Thymus (tissue), 11 donors: ENCODE results near the gene CNBD2. TPM values are rescaled to one million over a fixed set of nuclear protein-coding genes. Genes with fewer than 3 reads are reported as not detected.
"Not testable (repeated sequence)": the region's sequence is repeated elsewhere in the genome, so short reads cannot be mapped to it uniquely, and the experiment has no call there.

Experiments
- DNase-seq, 9 donors: peaks; one replicate each; pipeline ENCODE4 v3.0.0-alpha.2; 2013; ENCODE audit warnings: low spot score in 9 of 9, low read depth in 6 of 9, missing footprints in 1 of 9
- H3K27ac ChIP-seq, 2 donors: one replicate each; pipeline ENCODE4 v1.5.1; 2013; ENCODE audit warnings: control low read depth in 1 of 2, low read depth in 1 of 2, low read length in 1 of 2, mild to moderate bottlenecking in 1 of 2, moderate library complexity in 1 of 2
- H3K27me3 ChIP-seq, 2 donors: one replicate each; pipeline ENCODE4 v1.5.1; 2013; ENCODE audit warnings: low read length in 1 of 2; ENCODE audit not compliant: control insufficient read depth in 2 of 2, insufficient read depth in 1 of 2
- H3K36me3 ChIP-seq, 2 donors: one replicate each; pipeline ENCODE4 v1.5.1; 2013; ENCODE audit warnings: low read length in 1 of 2, mild to moderate bottlenecking in 1 of 2, moderate library complexity in 1 of 2; ENCODE audit not compliant: control insufficient read depth in 2 of 2, insufficient read depth in 2 of 2
- H3K4me1 ChIP-seq, 2 donors: one replicate each; pipeline ENCODE4 v1.5.1; 2013; ENCODE audit warnings: low read length in 2 of 2; ENCODE audit not compliant: control insufficient read depth in 2 of 2, insufficient read depth in 2 of 2
- H3K4me3 ChIP-seq, 2 donors: one replicate each; pipeline ENCODE4 v1.5.1; 2013; ENCODE audit warnings: low read length in 2 of 2, control low read depth in 1 of 2, mild to moderate bottlenecking in 1 of 2
- H3K9me3 ChIP-seq, 2 donors: one replicate each; pipeline ENCODE4 v1.5.1; 2013; ENCODE audit warnings: low read length in 1 of 2, mild to moderate bottlenecking in 1 of 2; ENCODE audit not compliant: control insufficient read depth in 2 of 2, insufficient read depth in 1 of 2
- WGBS: extraction: QIAGEN DNeasy Blood & Tissue Kit; methylation state at CpG from one replicate; pipeline ENCODE4 v1.1.7; 2013; 5-methylcytosine and 5-hydroxymethylcytosine counted together
- polyA plus RNA-seq: library from polyadenylated mRNA; stranded (reverse); fragments of 200-250 nt; gene quantifications from one replicate; pipeline ENCODE4 v1.2.3, GENCODE V29; 2013
- total RNA-seq: library from RNA; stranded (reverse); fragments of 120-200 nt; gene quantifications from one replicate; pipeline ENCODE4 v1.2.4, GENCODE V29; 2013
- donor health status: healthy.

The CNBD2 gene
- total and polyA plus RNA-seq, 2 donors: 8.3 to 28.6 TPM

- H3K36me3 ChIP-seq: peaks cover 0 to 6% of the 10 kb centered on the region in 2 donors
- 97% methylated on average over 10 of the region's 10 CpGs for WGBS
- DNase-seq: no peak
- no peaks in the 10 kb centered on the region for H3K4me1 ChIP-seq
- no peak overlapping the region for H3K27ac ChIP-seq
- no peaks in the 10 kb centered on the region for H3K9me3 ChIP-seq
- H3K4me3 ChIP-seq: no peak overlapping the region
- H3K27me3 ChIP-seq: no peaks in the 10 kb centered on the region
Observed at GRCh38 chr20:36043892-36044515, 75.6 kb downstream of the CNBD2 start.

GRCh38 chr20:36045373-36045714, 77.0 kb downstream of the CNBD2 start:
- Histone ChIP-seq H3K36me3 (peaks cover 0 to 6% of the 10 kb centered on the region in 2 donors), H3K4me3 (no peak overlapping the region), H3K27me3 (no peaks in the 10 kb centered on the region), H3K27ac (no peak overlapping the region), H3K4me1 (no peaks in the 10 kb centered on the region), H3K9me3 (no peaks in the 10 kb centered on the region)
- WGBS: 95% methylated on average over 2 of the region's 2 CpGs
- no peak for DNase-seq

GRCh38 chr20:36046073-36046798, 77.8 kb downstream of the CNBD2 start:
- H3K27ac ChIP-seq, H3K36me3 ChIP-seq, H3K4me1 ChIP-seq, H3K4me3 ChIP-seq, DNase-seq, H3K9me3 ChIP-seq, H3K27me3 ChIP-seq: not testable (repeated sequence)
- 94% methylated on average over 4 of the region's 4 CpGs for WGBS

GRCh38 chr20:36049408-36049807, 81.0 kb downstream of the CNBD2 start:
- not testable (repeated sequence) for H3K27ac ChIP-seq, H3K36me3 ChIP-seq, H3K9me3 ChIP-seq, H3K27me3 ChIP-seq
- 4% methylated on average over 2 of the region's 2 CpGs for WGBS
- Histone ChIP-seq H3K4me3 (peak overlapping the region in 1 of 2 donors; percentile 98), H3K4me1 (peaks cover 3 to 13% of the 10 kb centered on the region in 2 donors)
- DNase-seq: peak in 2 of 9 donors; percentile 15 to 27

- Histone ChIP-seq H3K4me3 (peak overlapping the region; percentile 83 to 98), H3K4me1 (peaks cover 3 to 13% of the 10 kb centered on the region in 2 donors), H3K27ac (peak overlapping the region; percentile 93 to 95), H3K27me3 (no peaks in the 10 kb centered on the region), H3K9me3 (no peaks in the 10 kb centered on the region), H3K36me3 (no peaks in the 10 kb centered on the region)
- peak; percentile 73 to 95 (median 86) for DNase-seq
- under 1% methylated on average over 75 of the region's 75 CpGs for WGBS
Observed at GRCh38 chr20:36050436-36051317, 82.3 kb downstream of the CNBD2 start.

- DNase-seq: peak in 1 of 9 donors; percentile 23
Observed at GRCh38 chr20:36051318-36052116, 83.1 kb downstream of the CNBD2 start.

GRCh38 chr20:36052117-36052513, 83.7 kb downstream of the CNBD2 start:
- Histone ChIP-seq H3K4me3 (no peak overlapping the region), H3K27me3 (no peaks in the 10 kb centered on the region), H3K4me1 (peaks cover 3 to 13% of the 10 kb centered on the region in 2 donors), H3K27ac (no peak overlapping the region), H3K9me3 (no peaks in the 10 kb centered on the region), H3K36me3 (no peaks in the 10 kb centered on the region)
- WGBS: 98% methylated on average over 6 of the region's 6 CpGs
- no peak for DNase-seq

More at GRCh38 chr20:36051318-36052116, 83.1 kb downstream of the CNBD2 start:
- H3K4me1 ChIP-seq: peaks cover 3 to 13% of the 10 kb centered on the region in 2 donors
- no peaks in the 10 kb centered on the region for H3K36me3 ChIP-seq
- H3K27me3 ChIP-seq: no peaks in the 10 kb centered on the region
- H3K9me3 ChIP-seq: no peaks in the 10 kb centered on the region
- peak overlapping the region in 1 of 2 donors; percentile 95 for H3K27ac ChIP-seq
- 91% methylated on average over 13 of the region's 13 CpGs for WGBS
- peak overlapping the region; percentile 83 to 98 for H3K4me3 ChIP-seq

- not testable (repeated sequence) for H3K36me3 ChIP-seq, DNase-seq, H3K27me3 ChIP-seq, H3K9me3 ChIP-seq, H3K4me3 ChIP-seq, H3K27ac ChIP-seq
- peaks cover 3 to 13% of the 10 kb centered on the region in 2 donors for H3K4me1 ChIP-seq
- WGBS: 95% methylated on average over 9 of the region's 9 CpGs
Observed at GRCh38 chr20:36053863-36054518, 85.6 kb downstream of the CNBD2 start.
